ENCODE data around the gene PPIP5K2. TPM values are rescaled to one million over a fixed set of nuclear protein-coding genes. Genes with fewer than 3 reads are reported as not detected.

Gene PPIP5K2
- total and polyA plus RNA-seq, 2 of the 8 experiments (the other 6 are each of a cell fraction or from before 2014, with no cell fraction given): 14.8 to 46.6 TPM

DNA sequence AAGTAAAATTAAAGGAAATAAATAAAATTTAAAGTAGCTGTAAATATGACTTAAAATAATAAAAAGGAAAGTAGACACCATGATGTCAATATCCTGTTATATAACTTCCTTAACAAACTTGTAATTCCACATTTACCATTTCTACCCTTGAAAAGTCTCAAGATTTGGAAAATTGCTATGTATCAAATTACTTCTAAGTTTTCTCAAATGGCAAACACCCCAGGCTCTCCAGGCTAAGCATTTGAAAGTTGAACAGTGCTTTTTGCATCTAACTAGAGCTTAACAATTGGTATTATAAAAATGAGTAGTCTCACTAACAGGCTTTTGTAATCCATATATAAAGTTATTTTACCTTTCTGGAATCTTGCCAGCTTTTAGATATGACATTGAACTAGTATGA is 97.0 kb downstream of the PPIP5K2 start:
- Histone ChIP-seq H3K27me3 (replicated peaks in 1 of 4; ENCODE audit: control insufficient read depth in 3 of 4, extremely low read depth in 1 of 4, insufficient read depth in 3 of 4, low read length in 3 of 4) (no peaks in the 10 kb centered on the region), H4K8ac (ENCODE audit: extremely low read depth, insufficient read depth, low read length) (no peak overlapping the region), H3K36me3 (ENCODE audit: control insufficient read depth in 2 of 4, insufficient read depth in 4 of 4, low read length in 3 of 4) (no peaks in the 10 kb centered on the region), H3K4me2 (ENCODE audit: insufficient read depth in 1 of 2, low read depth in 2 of 2, low read length in 2 of 2) (no peak overlapping the region), H3K9ac (replicated peaks in 1 of 4; ENCODE audit: extremely low read depth in 1 of 4, low read depth in 3 of 4, low read length in 3 of 4) (no peak overlapping the region), H4K20me1 (replicated peaks in 1 of 2; ENCODE audit: control insufficient read depth in 1 of 2, insufficient read depth in 2 of 2, low read length in 2 of 2) (no peaks in the 10 kb centered on the region), H3K4me1 (replicated peaks in 1 of 4; ENCODE audit: control insufficient read depth in 3 of 4, insufficient read depth in 4 of 4, low read length in 3 of 4) (no peaks in the 10 kb centered on the region; a peak in 1 of 7 replicates), H3K56ac (replicated peaks; ENCODE audit: insufficient read length, low read depth, low read length) (no peak overlapping the region), H3K4ac (replicated peaks; ENCODE audit: insufficient read length, low read depth, low read length) (no peak overlapping the region), H3K79me2 (ENCODE audit: control insufficient read depth in 1 of 2, insufficient read depth in 2 of 2, low read length in 2 of 2) (no peaks in the 10 kb centered on the region), H2BK5ac (ENCODE audit: low read depth, low read length) (no peak overlapping the region), H3K9me3 (ENCODE audit: insufficient read depth in 2 of 2, low read depth in 1 of 2, low read length in 1 of 2) (no peaks in the 10 kb centered on the region), H3K23ac (ENCODE audit: insufficient read length) (no peak overlapping the region), H3K14ac (ENCODE audit: insufficient read length) (no peak overlapping the region), H3K4me3 (ENCODE audit: extremely low read depth in 1 of 4, insufficient read depth in 2 of 4, low read depth in 3 of 4, low read length in 4 of 4) (no peak overlapping the region), H3K27ac (ENCODE audit: low read depth, low read length) (no peak overlapping the region), H2BK15ac (ENCODE audit: low read length) (no peak overlapping the region), H2BK120ac (replicated peaks; ENCODE audit: low read depth, low read length) (no peak overlapping the region), H2BK12ac (ENCODE audit: low read depth, low read length) (no peak overlapping the region), H4K91ac (replicated peaks; ENCODE audit: insufficient read length, low read length) (no peak overlapping the region), H4K5ac (ENCODE audit: insufficient read length, low read depth, low read length) (no peak overlapping the region), H2BK20ac (ENCODE audit: low read length) (no peak overlapping the region), H2AK5ac (ENCODE audit: low read depth, low read length) (no peak overlapping the region), H3K18ac (ENCODE audit: extremely low read depth, low read length) (no peak overlapping the region), H3K23me2 (ENCODE audit: low read depth, low read length) (no peaks in the 10 kb centered on the region), H2AFZ (ENCODE audit: low read length) (no peak overlapping the region), H3K79me1 (ENCODE audit: low read depth, low read length) (no peaks in the 10 kb centered on the region)
- no peak for DNase-seq (ENCODE audit: low read depth in 1 of 2, low spot score in 2 of 2)
- ChIA-PET POLR2A (ENCODE audit: partially characterized antibody) (no interaction called here), CTCF (ENCODE audit: partially characterized antibody) (interaction anchor here (0.6 to 8.4 kb wide), 5 partner anchors 8 to 681 kb away, joined by 3 to 71 read pairs (median 3); no protein-coding TSS in a partner anchor)
- no peak for FAIRE-seq
- no peak for TF ChIP-seq E2F6 (IDR thresholded peaks at IDR 0.05)
- TF ChIP-seq RNF2 (IDR thresholded peaks at IDR 0.05; ENCODE audit: borderline replicate concordance, low read depth, low read length, missing control alignments, poor library complexity, severe bottlenecking): no peak
- no peak for TF ChIP-seq RXRA (IDR thresholded peaks at IDR 0.05; ENCODE audit: insufficient read depth, low read depth, low read length)
- no peak for TF ChIP-seq JUN (IDR thresholded peaks at IDR 0.05; ENCODE audit: low read depth, low read length)
- TF ChIP-seq ASH2L (IDR thresholded peaks at IDR 0.05; ENCODE audit: low read length): no peak
- no peak for TF ChIP-seq SRF (IDR thresholded peaks at IDR 0.05; ENCODE audit: low read depth, low read length)
- TF ChIP-seq POU5F1 (IDR thresholded peaks at IDR 0.05; ENCODE audit: low read depth, low read length): no peak
- no peak for TF ChIP-seq TBP (IDR thresholded peaks at IDR 0.05; ENCODE audit: low read depth, low read length)
- no peak for TF ChIP-seq RAD21 (IDR thresholded peaks at IDR 0.05 in 1 of 2, conservative IDR thresholded peaks at IDR 0.05 in 1 of 2; ENCODE audit: low read depth in 2 of 2, low read length in 2 of 2)
- no peak for TF ChIP-seq TAF1 (IDR thresholded peaks at IDR 0.05; ENCODE audit: low read depth, low read length)
- no peak for TF ChIP-seq HDAC6 (IDR thresholded peaks at IDR 0.05; ENCODE audit: low read depth, low read length)
- TF ChIP-seq, protein P1, sequence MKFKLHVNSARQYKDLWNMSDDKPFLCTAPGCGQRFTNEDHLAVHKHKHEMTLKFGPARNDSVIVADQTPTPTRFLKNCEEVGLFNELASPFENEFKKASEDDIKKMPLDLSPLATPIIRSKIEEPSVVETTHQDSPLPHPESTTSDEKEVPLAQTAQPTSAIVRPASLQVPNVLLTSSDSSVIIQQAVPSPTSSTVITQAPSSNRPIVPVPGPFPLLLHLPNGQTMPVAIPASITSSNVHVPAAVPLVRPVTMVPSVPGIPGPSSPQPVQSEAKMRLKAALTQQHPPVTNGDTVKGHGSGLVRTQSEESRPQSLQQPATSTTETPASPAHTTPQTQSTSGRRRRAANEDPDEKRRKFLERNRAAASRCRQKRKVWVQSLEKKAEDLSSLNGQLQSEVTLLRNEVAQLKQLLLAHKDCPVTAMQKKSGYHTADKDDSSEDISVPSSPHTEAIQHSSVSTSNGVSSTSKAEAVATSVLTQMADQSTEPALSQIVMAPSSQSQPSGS (IDR thresholded peaks at IDR 0.05; ENCODE audit: low read length): no peak

Measured in H1 (cell line).